Gastrocnemius medialis (tissue), 4 donors: Measurements from ENCODE around the gene ARRDC4. TPM values are rescaled to one million over a fixed set of nuclear protein-coding genes. Genes with fewer than 3 reads are reported as not detected.

ENCODE experiments used
- ATAC-seq, 2 donors: fragments of 150-250 bp; one replicate each; pipeline ENCODE4 v1.9.1; 2016
- DNase-seq, 2 donors: peaks; one replicate each; pipeline ENCODE4 v3.0.0-alpha.2; 2019
- H3K27ac ChIP-seq, 4 donors: fragments of 200-600 bp; sonication (generic); 1 replicate in 1 of 4; 2 replicates in 3 of 4; pipeline ENCODE4 v1.5.1; 2016 to 2018; ENCODE audit warnings: mild to moderate bottlenecking in 2 of 4, moderate library complexity in 1 of 4
- H3K27me3 ChIP-seq, 3 donors: fragments of 200-600 bp; sonication (generic) in 2 of 3; 1 replicate in 1 of 3; 2 replicates in 2 of 3; pipeline versions ENCODE4 v1.5.1 to v1.6.0; 2016 to 2019; ENCODE audit warnings: mild to moderate bottlenecking in 1 of 3, moderate library complexity in 1 of 3
- H3K36me3 ChIP-seq, 2 donors: fragments of 200-600 bp; sonication (generic) in 1 of 2; one replicate each; pipeline ENCODE4 v1.5.1; 2017 to 2018
- H3K4me1 ChIP-seq, 2 donors: fragments of 200-600 bp; sonication (generic) in 1 of 2; one replicate each; pipeline ENCODE4 v1.5.1; 2016 to 2017; ENCODE audit warnings: mild to moderate bottlenecking in 2 of 2
- H3K4me3 ChIP-seq, 4 donors: fragments of 200-600 bp; sonication (generic) in 3 of 4; 1 replicate in 1 of 4; 2 replicates in 3 of 4; pipeline ENCODE4 v1.5.1; 2016 to 2019; ENCODE audit warnings: mild to moderate bottlenecking in 2 of 4
- H3K9me3 ChIP-seq, 3 donors: fragments of 200-600 bp; sonication (generic) in 2 of 3; 1 replicate in 1 of 3; 2 replicates in 2 of 3; pipeline ENCODE4 v1.5.1; 2016 to 2019
- CTCF ChIP-seq, 5 experiments: fragments of 450-650 bp in 3 of 5; fragments of 200-600 bp in 2 of 5; sonication (generic) in 2 of 5; IDR thresholded peaks in 4 of 5; conservative IDR thresholded peaks in 1 of 5; 1 replicate in 4 of 5; 2 replicates in 1 of 5; pipeline ENCODE4 v1.5.1; 2016 to 2019; ENCODE audit warnings: antibody characterized with exemption in 5 of 5, mild to moderate bottlenecking in 3 of 5, moderate library complexity in 3 of 5
- POLR2A ChIP-seq, 2 donors: fragments of 450-650 bp; IDR thresholded peaks; one replicate each; pipeline ENCODE4 v1.6.1; 2017; ENCODE audit warnings: antibody characterized with exemption in 2 of 2, mild to moderate bottlenecking in 2 of 2, moderate library complexity in 2 of 2
- in situ Hi-C, 4 donors: fragments of 200-750 bp; cut with MboI; loops; one replicate each; pipeline versions ENCODE4 v1.15.0 to v1.8.0; 2017; ENCODE audit warnings: low sequenced_read_pairs in 4 of 4
- intact Hi-C: fragments of 100-400 bp; cut with DNase I; formaldehyde crosslinking; loops from one replicate; pipeline ENCODE4 v1.15.1; 2023; ENCODE audit warnings: low total_unique reads
- total RNA-seq, 4 donors: library from RNA; depleted of rRNA; stranded (reverse); fragments of >200 nt; gene quantifications; one replicate each; pipeline versions ENCODE4 v1.1.0 to v1.2.3, GENCODE V29; 2016

The ARRDC4 gene
- total RNA-seq, 4 donors from 2014 or later, result 11.7 to 20.6 (median 17.7) TPM

- Histone ChIP-seq H3K4me3 (peak overlapping the region; percentile 75 to 98 (median 94)), H3K27me3 (no peaks in the 10 kb centered on the region), H3K9me3 (no peaks in the 10 kb centered on the region), H3K4me1 (peaks cover 23 to 36% of the 10 kb centered on the region in 2 donors), H3K36me3 (peaks cover 0 to 9% of the 10 kb centered on the region in 2 donors), H3K27ac (peak overlapping the region; percentile 80 to 97 (median 96))
- peak; percentile 16 to 17 for ATAC-seq
- DNase-seq, result peak in 1 of 2 donors; percentile 53
- in situ Hi-C loops, result loop anchor here in 1 of 4 donors (25.0 kb wide), 1 partner anchor 1624 kb away; the partner anchor contains the start of gene NR2F2
- intact Hi-C loops, result loop anchor here (5.0 to 10.0 kb wide), 3 partner anchors 437 to 1627 kb away; partner anchors contain the start of genes IGF1R and NR2F2
- no peak for TF ChIP-seq POLR2A (IDR thresholded peaks at IDR 0.05)
- TF ChIP-seq CTCF (IDR thresholded peaks at IDR 0.05 in 4 of 5, conservative IDR thresholded peaks at IDR 0.05 in 1 of 5), result peak in 1 of 5 experiments; percentile 9
These were observed 808 bp downstream of the ARRDC4 start for GRCh38 chr15:97961067-97961954.

GRCh38 chr15:97962263-97962662 lies 1.8 kb downstream of the ARRDC4 start:
- intact Hi-C loops (loop anchor here (5.0 to 10.0 kb wide), 3 partner anchors 437 to 1627 kb away; partner anchors contain the start of genes IGF1R and NR2F2), in situ Hi-C loops (loop anchor here in 1 of 4 donors (25.0 kb wide), 1 partner anchor 1625 kb away; the partner anchor contains the start of gene NR2F2)
- peak overlapping the region in 2 of 4 donors; percentile 28 to 80 for H3K27ac ChIP-seq
- DNase-seq, result no peak
- TF ChIP-seq CTCF (IDR thresholded peaks at IDR 0.05 in 4 of 5, conservative IDR thresholded peaks at IDR 0.05 in 1 of 5) (no peak), POLR2A (IDR thresholded peaks at IDR 0.05) (no peak)
- no peaks in the 10 kb centered on the region for H3K27me3 ChIP-seq
- peaks cover 0 to 19% of the 10 kb centered on the region in 2 donors for H3K36me3 ChIP-seq
- peak overlapping the region in 3 of 4 donors; percentile 91 to 98 (median 97) for H3K4me3 ChIP-seq
- no peaks in the 10 kb centered on the region for H3K9me3 ChIP-seq
- ATAC-seq, result no peak
- H3K4me1 ChIP-seq, result peaks cover 23 to 36% of the 10 kb centered on the region in 2 donors

GRCh38 chr15:97963779-97964178 lies 3.3 kb downstream of the ARRDC4 start:
- intact Hi-C loops, result loop anchor here (5.0 to 10.0 kb wide), 3 partner anchors 439 to 1629 kb away; partner anchors contain the start of genes IGF1R and NR2F2
- TF ChIP-seq CTCF (IDR thresholded peaks at IDR 0.05 in 4 of 5, conservative IDR thresholded peaks at IDR 0.05 in 1 of 5) (no peak), POLR2A (IDR thresholded peaks at IDR 0.05) (no peak)
- Histone ChIP-seq H3K9me3 (no peaks in the 10 kb centered on the region), H3K4me3 (no peak overlapping the region), H3K36me3 (peaks cover 0 to 25% of the 10 kb centered on the region in 2 donors), H3K27me3 (no peaks in the 10 kb centered on the region), H3K27ac (no peak overlapping the region), H3K4me1 (peaks cover 23 to 36% of the 10 kb centered on the region in 2 donors)
- no peak for ATAC-seq
- in situ Hi-C loops, result loop anchor here in 1 of 4 donors (25.0 kb wide), 1 partner anchor 1626 kb away; the partner anchor contains the start of gene NR2F2
- DNase-seq, result no peak

GRCh38 chr15:97966246-97966645 lies 5.7 kb downstream of the ARRDC4 start:
- H3K27ac ChIP-seq, result no peak overlapping the region
- in situ Hi-C loops, result loop anchor here in 1 of 4 donors (25.0 kb wide), 1 partner anchor 1629 kb away; the partner anchor contains the start of gene NR2F2
- peaks cover 23 to 30% of the 10 kb centered on the region in 2 donors for H3K4me1 ChIP-seq

More at GRCh38 chr15:97966246-97966645, 5.7 kb downstream of the ARRDC4 start:
- Histone ChIP-seq H3K9me3 (no peaks in the 10 kb centered on the region), H3K36me3 (peaks cover 0 to 50% of the 10 kb centered on the region in 2 donors), H3K4me3 (no peak overlapping the region), H3K27me3 (no peaks in the 10 kb centered on the region)
- no peak for DNase-seq
- ATAC-seq, result no peak
- no peak for TF ChIP-seq CTCF (IDR thresholded peaks at IDR 0.05 in 4 of 5, conservative IDR thresholded peaks at IDR 0.05 in 1 of 5)
- TF ChIP-seq POLR2A (IDR thresholded peaks at IDR 0.05), result no peak
- intact Hi-C loops, result loop anchor here (10.0 kb wide), 2 partner anchors 441 to 1631 kb away; partner anchors contain the start of gene NR2F2
